HG03558 (cell line): ENCODE data around the gene PACSIN1.

ENCODE experiments used
- ATAC-seq: cut with Tn5 transposase; IDR thresholded peaks from one replicate; pipeline ENCODE4 v1.9.1; 2021; ENCODE audit warnings: moderate number of reproducible peaks; ENCODE audit not compliant: unreplicated experiment; ENCODE audit errors: extremely low read depth

PACSIN1 gene

GRCh38 chr6:34556031-34556471, 90.2 kb downstream of the PACSIN1 start, which contains the start of gene SPDEF:
Gene SPDEF (minus strand): TSS chr6:34556329. CDS start chr6:34544455, 11,874 bp downstream.
- no peak for ATAC-seq

GRCh38 chr6:34556493-34556892, 90.6 kb downstream of the PACSIN1 start:
- ATAC-seq, result no peak

GRCh38 chr6:34557228-34557627, 91.4 kb downstream of the PACSIN1 start:
- ATAC-seq, result no peak

- no peak for ATAC-seq
These were observed 92.4 kb downstream of the PACSIN1 start for GRCh38 chr6:34558172-34558714.

- ATAC-seq, result no peak
These were observed 93.9 kb downstream of the PACSIN1 start for GRCh38 chr6:34559651-34560365.

- no peak for ATAC-seq
These were observed 94.7 kb downstream of the PACSIN1 start for GRCh38 chr6:34560366-34561226.

- ATAC-seq, result no peak
These were observed 95.3 kb downstream of the PACSIN1 start for GRCh38 chr6:34561227-34561530.

- no peak for ATAC-seq
These were observed 96.5 kb downstream of the PACSIN1 start for GRCh38 chr6:34562350-34562749.

GRCh38 chr6:34562861-34563512, 97.1 kb downstream of the PACSIN1 start:
- no peak for ATAC-seq

- no peak for ATAC-seq
These were observed 97.6 kb downstream of the PACSIN1 start for GRCh38 chr6:34563513-34563870.

- ATAC-seq, result no peak
These were observed 98.3 kb downstream of the PACSIN1 start for GRCh38 chr6:34564181-34564580.

- ATAC-seq, result no peak
These were observed 99.9 kb downstream of the PACSIN1 start for GRCh38 chr6:34565722-34566137.

- ATAC-seq, result no peak
These were observed 101.1 kb downstream of the PACSIN1 start for GRCh38 chr6:34566830-34567546.

- ATAC-seq, result no peak
These were observed 102.7 kb downstream of the PACSIN1 start for GRCh38 chr6:34568341-34569201.

- ATAC-seq, result no peak
These were observed 103.6 kb downstream of the PACSIN1 start for GRCh38 chr6:34569361-34569973.

- ATAC-seq, result no peak
These were observed 104.4 kb downstream of the PACSIN1 start for GRCh38 chr6:34570066-34570833.

- no peak for ATAC-seq
These were observed 105.5 kb downstream of the PACSIN1 start for GRCh38 chr6:34571388-34571787.

GRCh38 chr6:34572021-34572420, 106.1 kb downstream of the PACSIN1 start:
- no peak for ATAC-seq
